Liver (tissue), 3 donors: ENCODE measurements around the gene POLDIP3.
"Not testable (repeated sequence)": the region's sequence is repeated elsewhere in the genome, so short reads cannot be mapped to it uniquely, and the experiment has no call there.

Experiments
- EGR1 ChIP-seq, 2 donors: IDR thresholded peaks; 2 replicates each; pipeline ENCODE4 v1.6.1; 2016 to 2018; ENCODE audit warnings: antibody characterized with exemption in 2 of 2, low read depth in 2 of 2
- RAD21 ChIP-seq, 2 donors: IDR thresholded peaks; 2 replicates each; pipeline ENCODE4 v1.6.1; 2016; ENCODE audit warnings: antibody characterized with exemption in 2 of 2, mild to moderate bottlenecking in 2 of 2
- TAF1 ChIP-seq: conservative IDR thresholded peaks from 2 replicates; pipeline ENCODE4 v1.6.1; 2016; ENCODE audit warnings: antibody characterized with exemption, mild to moderate bottlenecking
- YY1 ChIP-seq: IDR thresholded peaks from 2 replicates; pipeline ENCODE4 v1.6.1; 2016; ENCODE audit warnings: antibody characterized with exemption, mild to moderate bottlenecking
- TF ChIP-seq, protein P1 (sequence below): fragments of 150-350 bp; IDR thresholded peaks from 2 replicates; pipeline ENCODE4 v1.5.1; 2017; ENCODE audit warnings: improper control_type of control experiment, low read depth, low read length; ENCODE audit not compliant: missing input control
- donor health status: healthy.
- donor health status: healthy.

DNA sequence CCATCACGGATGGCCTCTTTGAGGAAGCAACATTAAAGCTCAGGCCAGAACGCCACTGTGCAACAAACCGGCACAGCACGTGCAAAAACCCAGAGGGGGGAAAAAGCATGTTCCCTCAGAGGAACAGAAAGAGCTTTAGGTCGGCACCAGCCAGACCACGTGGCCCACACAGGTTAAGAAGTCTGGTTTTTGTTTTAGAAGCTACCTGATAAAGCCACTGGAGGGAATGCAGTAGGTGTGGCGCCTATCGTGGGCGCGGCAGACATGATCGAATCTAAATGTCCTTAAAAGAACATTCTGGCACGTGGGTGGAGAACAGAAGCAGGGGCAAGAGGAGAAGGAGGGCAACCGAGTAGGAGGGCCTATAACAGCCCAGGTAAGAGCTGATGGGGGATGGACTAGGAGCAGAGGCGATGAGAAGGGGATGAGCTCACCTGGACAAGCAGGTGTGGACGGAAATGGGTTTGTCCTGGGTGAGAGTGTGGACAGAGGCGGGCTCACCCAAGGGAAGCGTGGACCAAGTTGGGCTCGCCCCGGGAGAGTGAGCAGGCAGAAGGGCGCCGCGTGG is 33.4 kb downstream of the POLDIP3 start:
- not testable (repeated sequence) for TF ChIP-seq RAD21 (IDR thresholded peaks at IDR 0.05); YY1; EGR1 (IDR thresholded peaks at IDR 0.05; ENCODE audit: low read depth in 2 of 2); TAF1
- TF ChIP-seq, protein P1, sequence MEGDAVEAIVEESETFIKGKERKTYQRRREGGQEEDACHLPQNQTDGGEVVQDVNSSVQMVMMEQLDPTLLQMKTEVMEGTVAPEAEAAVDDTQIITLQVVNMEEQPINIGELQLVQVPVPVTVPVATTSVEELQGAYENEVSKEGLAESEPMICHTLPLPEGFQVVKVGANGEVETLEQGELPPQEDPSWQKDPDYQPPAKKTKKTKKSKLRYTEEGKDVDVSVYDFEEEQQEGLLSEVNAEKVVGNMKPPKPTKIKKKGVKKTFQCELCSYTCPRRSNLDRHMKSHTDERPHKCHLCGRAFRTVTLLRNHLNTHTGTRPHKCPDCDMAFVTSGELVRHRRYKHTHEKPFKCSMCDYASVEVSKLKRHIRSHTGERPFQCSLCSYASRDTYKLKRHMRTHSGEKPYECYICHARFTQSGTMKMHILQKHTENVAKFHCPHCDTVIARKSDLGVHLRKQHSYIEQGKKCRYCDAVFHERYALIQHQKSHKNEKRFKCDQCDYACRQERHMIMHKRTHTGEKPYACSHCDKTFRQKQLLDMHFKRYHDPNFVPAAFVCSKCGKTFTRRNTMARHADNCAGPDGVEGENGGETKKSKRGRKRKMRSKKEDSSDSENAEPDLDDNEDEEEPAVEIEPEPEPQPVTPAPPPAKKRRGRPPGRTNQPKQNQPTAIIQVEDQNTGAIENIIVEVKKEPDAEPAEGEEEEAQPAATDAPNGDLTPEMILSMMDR, result not testable (repeated sequence)
